ENCODE results near the gene C2CD4C.

GRCh38 chr19:447064-447426, 38.1 kb upstream of the C2CD4C start:
- TF ChIP-seq CTCF (optimal IDR thresholded peaks at IDR 0.05 in 1 of 3, IDR thresholded peaks at IDR 0.05 in 1 of 3, conservative IDR thresholded peaks at IDR 0.05 in 1 of 3; ENCODE audit: extremely low read depth in 1 of 3, insufficient read depth in 2 of 3, low read length in 3 of 3) (no peak), EZH2 (IDR thresholded peaks at IDR 0.05; ENCODE audit: low read length) (no peak)

Data from keratinocyte (primary cell).